NT2/D1 (cell line): ENCODE measurements around the gene HMGA1.
"Not testable (repeated sequence)": the region's sequence is repeated elsewhere in the genome, so short reads cannot be mapped to it uniquely, and the experiment has no call there.

Experiments
- SUZ12 ChIP-seq: IDR thresholded peaks from 2 replicates; pipeline ENCODE4 v1.6.1; 2011; ENCODE audit not compliant: insufficient read length, insufficient read depth; ENCODE audit errors: extremely low read depth
- ZNF274 ChIP-seq: IDR thresholded peaks from 2 replicates; pipeline ENCODE4 v1.6.1; 2011; ENCODE audit warnings: mild to moderate bottlenecking, low read depth, low read length

GRCh38 chr6:34269132-34269531 lies 32.5 kb downstream of the HMGA1 start:
- not testable (repeated sequence) for TF ChIP-seq ZNF274, SUZ12
